Fibroblast of the aortic adventitia (primary cell): ENCODE data around the gene USP47. TPM values are rescaled to one million over a fixed set of nuclear protein-coding genes. Genes with fewer than 3 reads are reported as not detected.

Experiments used
- DNase-seq: peaks from one replicate; pipeline ENCODE4 v3.0.0-alpha.2; 2010; ENCODE audit warnings: low read depth
- H3K4me3 ChIP-seq: 2 replicates; pipeline ENCODE4 v1.5.1; 2011; ENCODE audit warnings: low read depth, mild to moderate bottlenecking, control low read depth, low read length, moderate library complexity
- total RNA-seq: library from RNA; depleted of rRNA; stranded (reverse); fragments of >200 nt; gene quantifications from 2 replicates; pipeline ENCODE4 v1.2.3, GENCODE V29; 2012; ENCODE audit warnings: low replicate concordance
- TF ChIP-seq, protein P1 (sequence below): IDR thresholded peaks from 2 replicates; pipeline ENCODE4 v1.5.1; 2011; ENCODE audit warnings: mild to moderate bottlenecking, low read length, control low read depth, inconsistent platforms; ENCODE audit not compliant: insufficient read depth

The USP47 gene
- total RNA-seq, 1 donor: 59.8 TPM

DNA sequence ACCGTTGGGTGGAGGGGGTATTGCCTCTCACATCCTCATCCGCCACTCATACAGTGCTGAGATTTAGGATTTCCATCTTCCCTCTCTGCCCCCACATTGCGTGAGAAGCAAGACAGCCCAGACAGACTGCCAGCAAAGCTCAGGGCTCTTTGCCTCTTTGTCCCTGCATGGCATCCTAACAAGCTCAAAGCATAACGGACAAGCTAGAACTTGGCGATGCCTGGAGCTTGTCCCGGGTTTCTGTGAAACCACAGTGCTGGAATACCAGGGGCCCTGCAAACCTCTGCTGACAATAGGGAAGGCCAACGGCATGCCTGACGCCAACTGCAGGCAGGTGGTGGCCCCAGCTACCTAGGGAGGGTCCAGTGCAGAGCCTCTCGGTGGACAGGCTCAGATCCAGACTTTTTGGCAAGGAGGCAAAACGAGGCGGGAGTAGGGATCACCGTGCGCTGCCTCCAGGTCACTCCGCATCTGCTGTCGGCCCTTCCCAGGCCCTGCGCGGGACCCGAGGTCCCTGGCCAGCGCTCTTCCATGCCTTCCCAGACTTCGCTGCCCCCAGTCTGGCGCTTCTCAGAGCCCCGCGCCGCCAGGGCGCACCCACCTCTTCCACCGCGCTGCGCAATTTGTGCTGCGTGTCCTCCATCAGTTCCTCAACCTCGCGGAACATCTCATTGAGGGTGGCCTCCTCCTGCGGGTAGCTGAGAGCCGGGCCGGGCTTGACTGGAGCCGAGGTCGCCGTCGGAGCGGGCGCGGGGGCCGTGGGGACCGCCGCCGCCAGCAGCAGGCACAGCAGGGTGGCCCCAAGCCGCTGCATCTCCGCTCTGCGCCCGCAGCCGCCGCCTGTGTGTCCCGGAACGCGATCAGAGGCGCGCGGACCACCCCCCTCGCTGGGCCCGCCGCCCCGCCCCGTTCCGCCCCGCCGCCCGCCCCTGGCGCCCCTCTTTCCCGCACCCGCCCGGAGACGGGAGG is 166.3 kb downstream of the USP47 start, which contains the start of gene DKK3:
Gene DKK3, minus strand, starts transcription at position 858 of the 969 bp plus-strand sequence. Its CDS starts 44 bp downstream, at position 814.
- no peak for DNase-seq
- H3K4me3 ChIP-seq: peak within 1 kb of the TSS; percentile 79
- TF ChIP-seq, protein P1, sequence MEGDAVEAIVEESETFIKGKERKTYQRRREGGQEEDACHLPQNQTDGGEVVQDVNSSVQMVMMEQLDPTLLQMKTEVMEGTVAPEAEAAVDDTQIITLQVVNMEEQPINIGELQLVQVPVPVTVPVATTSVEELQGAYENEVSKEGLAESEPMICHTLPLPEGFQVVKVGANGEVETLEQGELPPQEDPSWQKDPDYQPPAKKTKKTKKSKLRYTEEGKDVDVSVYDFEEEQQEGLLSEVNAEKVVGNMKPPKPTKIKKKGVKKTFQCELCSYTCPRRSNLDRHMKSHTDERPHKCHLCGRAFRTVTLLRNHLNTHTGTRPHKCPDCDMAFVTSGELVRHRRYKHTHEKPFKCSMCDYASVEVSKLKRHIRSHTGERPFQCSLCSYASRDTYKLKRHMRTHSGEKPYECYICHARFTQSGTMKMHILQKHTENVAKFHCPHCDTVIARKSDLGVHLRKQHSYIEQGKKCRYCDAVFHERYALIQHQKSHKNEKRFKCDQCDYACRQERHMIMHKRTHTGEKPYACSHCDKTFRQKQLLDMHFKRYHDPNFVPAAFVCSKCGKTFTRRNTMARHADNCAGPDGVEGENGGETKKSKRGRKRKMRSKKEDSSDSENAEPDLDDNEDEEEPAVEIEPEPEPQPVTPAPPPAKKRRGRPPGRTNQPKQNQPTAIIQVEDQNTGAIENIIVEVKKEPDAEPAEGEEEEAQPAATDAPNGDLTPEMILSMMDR: no peak

Other genes with a start within 250 kb of the USP47 start
- gene GALNT18, start 220.0 kb upstream of the USP47 start, total RNA-seq: 1.1 and 2.4 TPM in 2 replicates
- gene DKK3, start 166.7 kb downstream of the USP47 start, total RNA-seq: 94.3 and 334 TPM in 2 replicates